ENCODE results near the gene IFNAR1. TPM values are rescaled to one million over a fixed set of nuclear protein-coding genes. Genes with fewer than 3 reads are reported as not detected.
A peak's percentile ranks its signal among the peaks of the same experiment; 100 is the strongest.

IFNAR1 gene
- total RNA-seq = 13.1 and 19.2 TPM in 2 replicates

DNA sequence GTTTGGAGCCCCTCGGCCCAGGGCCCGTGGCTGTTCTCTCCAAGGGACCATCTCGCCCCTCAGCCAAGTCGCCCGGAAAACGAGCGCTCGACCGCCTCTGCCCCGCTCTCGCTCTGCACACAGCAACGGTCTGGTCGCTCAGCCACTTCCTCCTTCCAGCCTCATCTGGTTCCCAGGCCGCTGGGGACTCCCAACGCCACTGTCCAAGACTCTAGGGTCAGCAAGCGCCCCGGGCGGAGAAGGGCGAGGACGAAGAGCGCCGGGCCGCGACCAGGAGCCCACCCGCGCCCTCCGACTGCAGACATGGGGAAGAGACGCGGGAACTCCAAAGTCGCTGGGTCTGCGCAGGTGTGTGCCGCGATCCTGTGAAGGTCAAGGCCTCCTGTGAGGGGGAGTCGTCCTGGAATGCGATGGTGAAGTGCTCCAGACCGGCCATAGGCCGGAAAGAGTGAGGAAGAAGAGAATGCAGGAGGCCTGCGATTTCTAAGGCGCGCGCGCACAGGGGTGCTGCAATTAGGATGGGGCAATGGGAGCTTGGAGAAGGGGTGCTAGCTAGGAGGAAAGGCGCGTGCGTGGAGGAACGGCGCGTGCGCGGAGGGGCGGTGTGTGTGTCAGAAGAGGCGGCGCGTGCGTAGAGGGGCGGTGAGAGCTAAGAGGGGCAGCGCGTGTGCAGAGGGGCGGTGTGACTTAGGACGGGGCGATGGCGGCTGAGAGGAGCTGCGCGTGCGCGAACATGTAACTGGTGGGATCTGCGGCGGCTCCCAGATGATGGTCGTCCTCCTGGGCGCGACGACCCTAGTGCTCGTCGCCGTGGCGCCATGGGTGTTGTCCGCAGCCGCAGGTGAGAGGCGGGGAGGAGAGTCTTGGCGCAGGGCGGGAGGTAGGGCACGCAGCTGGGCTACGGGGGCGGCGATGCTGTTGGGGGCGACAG, at the start of gene IFNAR1:
Gene IFNAR1, plus strand, starts transcription at position 680 of the 931 bp plus-strand sequence. Its CDS starts 86 bp downstream, at position 766.
- peak; percentile 99 to 100 for DNase-seq (ENCODE audit: low read depth in 2 of 2)

DNA sequence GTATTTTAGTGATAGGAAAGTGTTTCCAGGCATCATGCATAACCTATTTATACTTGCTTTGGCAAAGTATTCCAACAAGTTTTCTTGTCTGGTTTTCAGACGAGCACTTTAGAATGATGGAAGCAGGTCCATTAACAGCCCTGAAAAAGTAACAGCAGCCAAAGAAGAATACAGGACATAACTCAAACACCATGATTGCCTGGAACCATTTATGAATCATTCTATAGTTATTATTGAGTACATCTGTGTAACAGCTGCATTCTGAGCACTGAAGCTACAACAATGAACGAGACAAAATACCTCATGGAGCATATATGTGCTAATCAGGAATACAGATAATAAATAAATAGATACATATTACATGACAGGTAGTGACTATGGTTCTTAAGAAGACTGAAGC, 46.0 kb upstream of the IFNAR1 start:
- DNase-seq (ENCODE audit: low read depth in 2 of 2) = no peak

DNA sequence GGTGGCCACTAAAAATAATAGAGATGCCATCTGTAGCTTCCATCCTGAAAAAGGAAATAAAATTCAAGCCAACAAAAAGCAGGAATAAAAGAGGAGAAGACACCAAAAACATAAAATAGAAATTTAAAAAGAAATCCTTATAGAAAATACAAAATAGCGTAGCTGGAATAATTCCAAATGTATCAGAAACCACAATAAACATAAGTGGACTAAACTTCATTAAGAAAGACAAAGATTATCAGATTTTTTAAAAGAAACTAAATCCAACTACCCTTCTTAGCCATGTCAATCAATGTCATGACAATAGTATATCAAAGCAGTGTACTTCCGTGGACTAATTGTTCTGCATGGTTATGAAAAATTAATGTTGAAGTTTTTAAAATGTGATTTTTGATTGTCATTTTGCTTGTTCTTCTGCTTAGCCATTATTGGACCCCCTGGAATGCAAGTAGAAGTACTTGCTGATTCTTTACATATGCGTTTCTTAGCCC, 45.4 kb upstream of the IFNAR1 start:
- no peak for DNase-seq (ENCODE audit: low read depth in 2 of 2)

DNA sequence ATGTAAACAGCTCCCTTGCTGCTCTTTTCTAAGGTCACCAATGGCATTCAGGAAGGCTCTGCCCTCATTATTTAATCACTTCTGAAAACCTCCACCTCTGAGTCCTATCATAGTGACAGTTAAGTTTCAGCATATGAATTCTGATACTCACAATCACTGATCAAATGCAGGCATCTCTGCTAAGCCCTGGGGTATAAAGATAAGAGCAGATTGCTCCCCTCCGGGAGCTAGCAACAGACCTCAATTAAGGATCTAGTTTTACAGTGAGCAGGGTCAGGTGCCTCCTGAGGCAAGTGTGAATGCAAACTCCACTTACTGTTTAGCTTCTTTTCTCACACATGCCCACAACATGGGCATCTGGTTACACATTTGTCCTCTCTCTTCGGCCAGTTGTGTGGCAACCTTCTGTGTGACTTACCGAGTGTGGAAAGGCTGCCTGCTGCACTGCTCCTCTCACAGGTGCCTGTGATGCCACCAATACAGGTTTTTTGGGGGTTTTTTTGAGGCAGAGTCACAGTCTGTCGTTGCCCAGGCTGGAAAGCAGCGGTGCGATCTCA, 43.6 kb upstream of the IFNAR1 start:
- DNase-seq (ENCODE audit: low read depth in 2 of 2) = no peak

DNA sequence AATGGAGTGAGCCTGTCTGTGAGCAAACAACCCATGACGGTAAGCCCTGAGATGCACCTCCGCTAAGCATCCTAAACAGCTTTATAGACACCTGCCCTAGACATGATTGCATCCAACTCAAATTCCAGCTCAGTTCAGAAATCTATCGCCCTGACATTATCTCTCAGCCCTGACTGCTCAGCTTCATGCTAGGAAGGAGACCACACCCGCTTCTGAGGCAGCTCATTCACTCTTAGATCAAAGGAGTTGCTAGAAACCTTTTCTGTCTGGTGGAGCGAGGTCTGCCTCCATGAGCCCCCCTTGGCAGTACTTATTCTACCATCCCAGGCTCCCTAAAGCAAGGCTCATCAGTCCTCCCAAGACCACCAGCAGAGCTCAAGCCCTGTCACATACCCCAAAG, 41.6 kb upstream of the IFNAR1 start:
- DNase-seq (ENCODE audit: low read depth in 2 of 2) = no peak

DNA sequence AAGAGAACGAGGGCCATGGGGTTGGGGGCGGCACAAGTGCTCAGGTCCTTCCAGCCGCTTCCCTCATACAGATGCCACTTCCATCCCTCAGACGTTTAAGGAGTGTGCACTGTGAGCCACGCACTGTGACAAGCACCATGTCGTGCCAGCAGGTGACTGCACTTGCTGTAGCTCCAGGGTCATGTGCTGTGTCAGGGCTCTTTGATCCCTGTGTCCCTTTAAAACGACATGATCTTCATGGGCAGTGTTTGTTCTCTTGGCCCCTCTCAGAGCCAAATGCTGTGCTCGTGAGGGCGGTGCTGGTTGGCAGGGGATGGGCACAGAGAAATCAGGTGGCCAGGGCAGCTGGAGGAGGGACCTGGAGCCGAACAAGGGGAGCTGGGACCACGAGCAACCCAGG, 38.7 kb upstream of the IFNAR1 start:
- DNase-seq (ENCODE audit: low read depth in 2 of 2) = no peak

DNA sequence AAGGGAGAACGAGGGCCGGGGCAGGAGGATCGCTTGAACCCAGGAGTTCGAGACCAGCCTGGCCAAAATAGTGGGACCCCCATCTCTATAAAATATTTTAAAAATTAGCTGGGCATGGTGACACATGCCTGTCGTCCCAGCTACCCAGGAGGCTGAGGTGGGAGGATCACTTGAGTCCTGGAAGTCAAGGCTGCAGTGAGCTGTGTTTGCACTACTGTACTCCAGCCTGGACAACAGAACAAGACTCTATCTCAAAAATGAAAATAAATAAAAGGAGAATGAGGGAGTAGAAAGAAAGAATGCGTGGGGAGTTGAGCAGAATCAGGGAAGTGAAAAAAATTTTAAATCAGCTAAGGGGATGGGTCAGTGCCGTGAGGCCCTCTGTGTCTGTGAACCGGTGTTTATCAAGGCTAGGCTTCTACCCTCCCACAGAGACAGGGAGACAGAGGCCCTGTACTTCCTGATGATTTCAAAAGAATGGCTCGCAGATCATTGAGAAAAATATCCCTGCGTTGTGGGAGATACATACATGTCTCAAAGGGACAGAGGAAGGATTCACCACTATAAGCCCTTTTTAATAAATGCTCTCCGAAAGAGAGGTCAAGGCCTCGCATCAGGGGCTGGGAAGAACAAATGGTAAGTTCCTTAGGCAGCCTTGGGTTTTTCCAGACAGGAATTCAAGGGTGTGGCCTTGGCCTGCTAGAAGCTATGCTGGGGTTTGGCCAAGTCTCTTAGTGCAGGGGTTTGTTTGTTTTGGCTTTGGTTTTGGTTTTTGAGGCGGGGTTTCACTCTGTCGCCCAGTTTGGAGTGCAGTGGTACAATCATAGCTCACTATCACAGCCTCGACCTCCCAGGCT, 37.9 kb upstream of the IFNAR1 start:
- DNase-seq (ENCODE audit: low read depth in 2 of 2) = peak; percentile 51 to 85

DNA sequence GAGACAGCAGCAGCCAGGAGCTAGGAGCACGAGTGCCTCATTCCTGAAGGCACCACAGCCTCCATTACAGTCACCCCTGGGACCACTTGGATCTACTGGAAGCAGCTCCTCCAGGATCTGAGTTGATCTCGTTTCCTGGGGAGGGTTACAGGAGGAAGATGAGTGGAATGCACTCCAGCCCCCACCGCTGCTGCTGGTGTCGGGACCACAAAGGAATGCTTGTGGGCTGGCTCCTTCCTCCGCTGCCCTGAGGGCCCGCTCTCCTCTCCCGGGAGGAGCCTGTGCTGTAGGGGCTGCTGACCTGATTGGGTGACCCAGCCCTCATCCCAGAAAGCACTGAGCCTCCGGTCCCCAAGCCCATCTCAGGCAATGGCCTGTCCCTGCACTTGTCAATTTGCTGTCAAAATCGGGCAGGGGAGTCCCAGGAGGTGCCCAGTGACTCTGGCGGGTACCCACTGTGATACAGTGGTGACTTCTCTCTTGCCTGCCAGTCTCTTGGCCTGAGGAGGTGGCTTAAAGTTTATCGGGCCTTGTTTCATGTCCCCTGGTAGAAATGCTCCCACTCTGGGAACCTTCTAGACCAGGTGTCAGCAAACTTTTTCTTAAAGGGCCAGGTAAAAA, 35.5 kb upstream of the IFNAR1 start:
- peak in 1 of 2 donors; percentile 68 for DNase-seq (ENCODE audit: low read depth in 2 of 2)

DNA sequence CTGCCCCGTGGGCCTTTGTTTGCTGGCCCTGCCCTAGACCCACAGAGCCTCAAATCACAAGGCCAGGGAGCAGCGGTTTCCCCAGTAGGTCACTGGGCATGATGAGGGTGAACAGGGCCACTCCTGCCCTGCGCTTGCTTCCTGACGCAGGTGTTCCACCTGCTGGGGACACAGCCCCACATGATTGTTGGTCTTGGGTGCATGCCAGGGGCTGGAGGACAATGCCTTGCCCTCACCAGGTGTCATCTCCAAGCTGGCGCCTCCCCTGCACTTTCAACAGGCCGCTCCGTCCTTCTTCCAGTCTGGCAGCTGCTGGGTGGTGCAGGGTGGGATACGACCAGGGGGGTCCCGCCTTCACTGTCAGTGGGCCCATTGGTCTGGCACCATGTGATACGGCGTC, 34.3 kb upstream of the IFNAR1 start:
- no peak for DNase-seq (ENCODE audit: low read depth in 2 of 2)

DNA sequence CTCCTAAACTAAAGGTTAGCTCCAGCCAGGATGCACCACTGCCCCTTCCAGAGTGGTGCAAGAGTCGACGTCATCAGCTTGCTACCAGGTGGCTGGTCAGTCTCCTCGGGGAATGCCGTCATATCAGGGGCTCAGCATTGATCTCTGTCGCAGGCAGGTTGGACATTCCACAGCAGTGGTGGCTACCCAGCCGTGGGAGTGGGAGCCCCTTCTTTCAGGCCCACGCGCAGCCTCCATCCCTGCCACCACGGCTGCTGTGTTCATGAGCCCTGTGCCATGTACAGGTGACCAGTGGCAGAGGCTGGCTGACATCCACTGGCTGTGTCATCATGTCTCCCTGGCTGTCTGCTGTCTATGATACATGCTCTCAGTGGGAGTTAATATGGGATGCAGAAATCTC, 33.1 kb upstream of the IFNAR1 start:
- DNase-seq (ENCODE audit: low read depth in 2 of 2) = no peak

DNA sequence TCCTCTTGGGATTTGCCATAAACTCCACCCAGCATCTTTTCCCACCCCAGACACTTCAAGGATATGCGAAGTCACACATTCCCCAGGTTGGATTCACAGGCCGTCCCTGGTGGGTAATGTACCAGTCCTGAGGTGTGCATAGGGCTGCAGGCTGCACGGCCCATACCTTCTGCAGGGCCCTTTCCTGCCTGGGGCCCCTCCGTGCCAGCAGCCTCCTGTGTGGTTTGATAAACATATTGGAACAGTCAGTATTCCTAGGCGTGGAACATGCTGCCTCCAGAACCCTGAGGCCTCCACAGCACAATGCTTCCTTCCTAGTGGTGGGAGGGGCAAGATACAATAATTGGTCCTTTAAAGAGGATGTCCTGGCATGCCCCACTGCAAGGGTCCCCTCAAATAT, 32.0 kb upstream of the IFNAR1 start:
- DNase-seq (ENCODE audit: low read depth in 2 of 2) = no peak

DNA sequence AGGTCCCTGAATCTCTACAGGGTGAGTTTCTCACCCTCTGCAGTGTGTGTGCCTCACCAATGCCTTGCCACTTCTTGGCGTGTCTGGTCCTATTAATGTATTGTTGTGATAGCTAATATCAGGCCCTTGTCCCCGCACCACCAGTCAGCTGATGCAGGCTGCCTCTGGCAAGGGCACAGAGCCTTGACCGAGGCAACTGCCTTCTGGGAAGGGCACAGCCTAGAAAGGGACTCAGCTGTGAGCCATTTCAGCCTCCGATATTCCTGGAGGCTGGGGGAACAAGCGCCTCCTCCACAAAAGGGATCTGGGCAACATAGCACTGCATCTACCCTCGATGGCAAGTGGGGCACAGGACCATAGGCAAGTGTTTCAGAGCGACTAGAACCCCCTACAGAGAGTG, 31.6 kb upstream of the IFNAR1 start:
- no peak for DNase-seq (ENCODE audit: low read depth in 2 of 2)

DNA sequence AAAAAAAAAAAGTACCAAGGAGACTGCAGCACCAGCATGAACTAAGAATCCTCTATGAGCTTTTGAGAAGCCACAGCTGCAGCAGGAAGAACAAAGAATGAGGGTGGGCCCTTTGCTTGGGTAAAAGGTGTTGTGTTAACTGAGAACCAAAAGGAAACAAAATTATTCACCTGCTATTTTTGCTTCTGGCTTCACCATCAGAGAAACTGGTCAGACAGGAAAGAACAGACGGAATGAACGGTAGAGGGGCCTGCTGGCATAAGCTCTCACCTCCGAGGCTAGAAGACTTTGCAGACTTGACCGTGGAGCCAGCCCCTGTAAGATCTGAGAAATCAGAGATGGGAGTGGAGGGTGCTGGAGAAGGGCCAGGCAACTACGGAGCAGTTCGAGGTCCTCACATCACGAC, 31.0 kb upstream of the IFNAR1 start:
- DNase-seq (ENCODE audit: low read depth in 2 of 2) = no peak

DNA sequence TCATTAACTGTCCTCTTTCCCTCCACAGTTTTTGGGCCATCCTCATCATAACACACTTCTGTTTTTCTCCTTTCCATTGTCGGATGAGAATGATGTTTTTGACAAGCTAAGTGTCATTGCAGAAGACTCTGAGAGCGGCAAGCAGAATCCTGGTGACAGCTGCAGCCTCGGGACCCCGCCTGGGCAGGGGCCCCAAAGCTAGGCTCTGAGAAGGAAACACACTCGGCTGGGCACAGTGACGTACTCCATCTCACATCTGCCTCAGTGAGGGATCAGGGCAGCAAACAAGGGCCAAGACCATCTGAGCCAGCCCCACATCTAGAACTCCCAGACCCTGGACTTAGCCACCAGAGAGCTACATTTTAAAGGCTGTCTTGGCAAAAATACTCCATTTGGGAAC, 28.6 kb upstream of the IFNAR1 start:
- no peak for DNase-seq (ENCODE audit: low read depth in 2 of 2)

DNA sequence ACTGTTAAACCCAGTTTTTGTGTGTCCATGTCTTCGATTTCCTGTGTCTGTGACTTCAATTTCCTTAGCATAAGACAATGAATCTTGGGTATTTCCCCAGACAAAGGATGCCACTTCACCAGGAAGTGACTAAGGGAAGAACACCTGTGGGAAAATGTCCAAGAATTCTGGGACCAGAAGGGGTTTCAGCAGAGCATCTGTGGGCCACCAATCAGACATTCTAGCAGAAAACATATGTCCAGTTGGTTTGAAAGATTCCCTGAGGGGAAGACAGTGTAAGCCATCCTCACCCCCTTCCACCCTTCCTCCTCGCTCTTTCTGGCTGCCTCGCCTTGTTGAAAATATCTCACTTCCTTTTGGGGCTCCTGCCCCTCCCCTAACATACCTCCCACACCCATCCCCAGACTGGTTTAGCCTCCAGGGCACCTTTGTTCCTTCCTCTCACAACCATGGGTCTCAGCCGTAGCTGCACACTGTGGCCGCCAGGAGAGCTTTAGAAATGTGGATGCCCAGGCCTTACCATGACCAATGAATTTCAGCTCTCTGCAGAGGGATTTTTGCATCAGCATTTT, 25.5 kb upstream of the IFNAR1 start:
- peak in 1 of 2 donors; percentile 60 for DNase-seq (ENCODE audit: low read depth in 2 of 2)

DNA sequence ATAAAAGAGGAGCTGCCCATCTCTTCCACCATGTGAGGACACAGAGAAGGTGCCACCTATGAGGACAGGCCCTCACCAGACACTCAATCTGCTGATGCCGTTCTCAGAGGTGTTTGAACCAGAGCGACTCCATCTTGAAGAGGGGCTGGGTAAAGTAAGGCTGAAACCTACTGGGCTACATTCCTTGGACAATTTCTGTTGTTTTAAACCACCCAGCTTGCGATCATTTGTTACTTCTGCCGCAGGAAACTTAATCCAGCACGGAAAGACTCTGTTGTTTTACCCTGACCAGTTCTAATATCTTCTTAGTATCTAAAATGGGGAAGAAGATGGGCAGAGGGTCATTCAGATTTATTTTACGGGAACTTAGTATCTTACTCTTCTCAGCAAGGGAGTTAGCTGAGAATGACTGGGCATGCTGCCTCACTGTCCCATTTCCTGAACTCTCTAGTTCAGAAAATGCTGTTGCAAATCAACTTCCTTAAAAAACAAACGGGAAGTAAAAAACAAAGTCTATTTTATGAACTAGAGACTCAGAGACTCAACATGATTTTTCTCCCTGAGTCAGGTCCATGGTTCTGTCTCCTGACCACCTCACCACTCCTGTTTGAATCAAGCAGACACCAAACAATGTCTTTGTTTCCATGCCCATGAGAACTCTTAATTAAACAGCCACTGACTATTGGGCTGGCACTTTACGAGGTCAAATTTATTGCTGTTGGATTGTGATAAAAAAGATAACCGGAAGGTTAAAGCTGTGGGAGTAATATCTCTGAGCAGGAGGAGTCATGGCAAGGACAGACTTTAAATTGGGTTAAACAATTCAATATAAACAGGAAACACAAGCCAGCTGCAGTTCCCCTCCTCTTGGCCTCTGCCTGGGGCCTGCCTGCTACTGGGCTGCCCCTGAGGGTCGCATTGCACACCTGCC, 23.8 kb upstream of the IFNAR1 start:
- DNase-seq (ENCODE audit: low read depth in 2 of 2) = peak; percentile 66 to 69

DNA sequence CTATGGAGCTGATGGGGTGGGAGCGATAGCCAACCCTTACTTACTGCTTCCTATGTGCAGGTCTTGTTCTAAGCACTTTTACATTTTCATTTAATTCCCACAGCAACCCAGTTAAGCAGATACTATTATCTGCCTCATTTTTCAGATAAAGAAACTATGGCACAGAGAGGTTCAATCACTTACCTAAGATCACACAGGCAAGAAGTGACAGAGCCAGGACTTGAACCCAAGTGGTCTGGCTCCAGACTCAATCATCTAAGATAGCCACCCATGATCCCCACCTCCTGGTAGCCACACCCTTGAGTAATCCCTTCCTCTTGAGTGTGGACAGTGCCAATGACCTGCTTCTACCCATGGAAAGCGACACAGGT, 23.2 kb upstream of the IFNAR1 start:
- no peak for DNase-seq (ENCODE audit: low read depth in 2 of 2)

DNA sequence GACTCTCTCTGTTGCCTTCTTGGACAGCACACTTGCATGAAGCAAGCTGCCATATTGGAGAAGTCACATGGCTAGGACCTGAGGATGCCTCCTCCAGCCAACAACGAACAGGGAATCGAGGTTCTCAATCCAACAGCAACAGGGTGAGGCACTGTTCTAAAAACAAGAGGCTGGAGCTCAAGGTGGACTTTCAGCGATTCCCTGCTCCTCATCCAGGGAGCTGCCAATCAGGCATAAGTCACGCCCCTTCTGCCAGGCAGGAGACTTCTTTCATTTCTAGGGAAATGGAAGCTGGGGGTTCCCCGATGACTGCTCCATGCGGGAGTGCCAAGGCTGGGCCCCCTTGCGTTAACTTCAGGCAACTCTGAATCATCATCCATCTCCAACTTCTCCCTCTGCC, 22.7 kb upstream of the IFNAR1 start:
- DNase-seq (ENCODE audit: low read depth in 2 of 2) = peak in 1 of 2 donors; percentile 40

DNA sequence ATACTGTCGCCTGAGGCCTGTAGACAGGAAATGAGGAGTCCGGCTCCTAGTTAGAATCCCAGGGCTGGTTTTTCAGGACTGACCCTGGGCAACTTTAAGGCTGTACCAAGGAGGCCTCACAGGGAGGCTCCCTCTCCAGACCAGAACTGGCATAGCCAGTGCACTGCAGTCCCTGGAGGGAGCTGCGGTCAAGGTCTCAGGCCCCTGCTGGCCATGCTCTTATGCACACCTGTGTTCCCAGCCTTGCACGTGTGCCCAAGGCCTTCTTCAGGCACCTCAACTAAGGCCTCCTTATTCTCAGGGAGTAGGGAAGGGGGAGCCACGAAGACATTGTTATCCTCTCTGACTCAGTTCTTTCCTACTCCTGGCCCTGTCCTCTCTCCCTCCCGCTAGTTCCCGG, 22.0 kb upstream of the IFNAR1 start:
- DNase-seq (ENCODE audit: low read depth in 2 of 2) = no peak

DNA sequence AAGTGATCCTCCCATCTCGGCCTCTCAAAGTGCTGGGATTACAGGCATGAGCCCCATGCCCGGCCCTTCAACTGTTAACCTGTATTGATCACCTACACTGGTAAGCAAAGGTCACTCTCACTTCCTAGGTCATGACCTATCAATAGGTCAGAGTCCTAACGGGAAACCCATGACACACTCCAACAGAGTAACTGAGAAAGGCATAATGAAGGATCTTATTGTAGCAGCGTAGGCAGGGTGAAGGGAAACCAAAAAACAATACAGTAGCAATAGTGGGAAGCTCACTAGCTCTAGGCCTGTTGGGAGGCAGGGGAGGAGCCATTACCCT, 19.5 kb upstream of the IFNAR1 start:
- no peak for DNase-seq (ENCODE audit: low read depth in 2 of 2)

Measured in lung microvascular endothelial cell (primary cell).